Cardiac septum (tissue), 1 donor: Measurements from ENCODE around the gene KY. TPM values are rescaled to one million over a fixed set of nuclear protein-coding genes. Genes with fewer than 3 reads are reported as not detected.

ENCODE experiments used
- DNase-seq: peaks from one replicate; pipeline ENCODE4 v3.0.0-alpha.2; 2020; ENCODE audit warnings: low spot score
- intact Hi-C: fragments of 100-400 bp; cut with DNase I; formaldehyde crosslinking; loops from one replicate; pipeline ENCODE4 v1.14.0; 2022
- total RNA-seq: library from RNA; stranded (reverse); fragmentation: NEBNext Ultra II Directional; extraction: Animal tissue kit (Norgen Biotek cat#: 25700); gene quantifications from one replicate; pipeline ENCODE4 v1.2.1, GENCODE V29; 2021
- donor health status: DM: no; HTN: no; CAD: no.

KY gene
- total RNA-seq, 1 donor from 2014 or later: 3.9 TPM

DNA sequence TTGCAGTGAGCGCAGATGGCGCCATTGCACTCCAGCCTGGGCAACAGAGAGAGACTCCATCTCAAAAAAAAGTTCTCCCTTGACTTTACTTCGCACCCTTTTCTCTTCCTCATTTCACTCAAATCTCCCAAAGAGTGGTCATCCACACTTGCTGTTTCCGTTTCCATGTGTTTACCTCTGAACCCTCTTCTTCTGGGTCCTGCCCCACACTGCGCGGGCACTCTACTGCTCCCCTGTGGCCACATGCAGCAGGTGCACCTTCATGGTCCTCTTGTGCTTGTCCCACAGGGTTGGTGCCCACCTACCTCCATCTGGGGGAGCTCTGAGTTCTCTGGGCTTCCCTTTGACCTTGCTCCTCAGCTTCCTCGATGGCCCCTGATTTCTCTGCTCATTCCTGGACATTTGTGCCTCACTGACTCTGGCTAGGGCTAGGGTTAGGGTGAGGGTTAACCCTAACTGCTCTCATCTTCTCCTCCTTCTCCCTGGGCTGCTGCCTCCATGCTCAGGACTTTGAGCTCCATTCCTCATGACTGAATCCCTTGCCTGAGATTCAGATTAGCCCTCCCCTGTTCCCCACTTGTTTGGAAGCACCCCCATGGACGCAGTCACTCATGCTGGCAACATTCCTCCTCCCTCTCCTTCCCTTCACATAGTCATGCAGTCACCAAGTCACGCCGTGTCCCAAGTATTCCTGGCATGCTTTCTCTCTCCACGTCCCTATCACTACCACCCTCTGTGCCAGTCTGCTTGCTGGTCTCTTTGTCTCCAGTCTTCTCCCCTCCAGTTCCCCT is 26.6 kb upstream of the KY start:
- DNase-seq: no peak
- intact Hi-C loops: loop anchor here (2.0 kb wide), 1 partner anchor 27 kb away; the partner anchor contains the start of gene KY

DNA sequence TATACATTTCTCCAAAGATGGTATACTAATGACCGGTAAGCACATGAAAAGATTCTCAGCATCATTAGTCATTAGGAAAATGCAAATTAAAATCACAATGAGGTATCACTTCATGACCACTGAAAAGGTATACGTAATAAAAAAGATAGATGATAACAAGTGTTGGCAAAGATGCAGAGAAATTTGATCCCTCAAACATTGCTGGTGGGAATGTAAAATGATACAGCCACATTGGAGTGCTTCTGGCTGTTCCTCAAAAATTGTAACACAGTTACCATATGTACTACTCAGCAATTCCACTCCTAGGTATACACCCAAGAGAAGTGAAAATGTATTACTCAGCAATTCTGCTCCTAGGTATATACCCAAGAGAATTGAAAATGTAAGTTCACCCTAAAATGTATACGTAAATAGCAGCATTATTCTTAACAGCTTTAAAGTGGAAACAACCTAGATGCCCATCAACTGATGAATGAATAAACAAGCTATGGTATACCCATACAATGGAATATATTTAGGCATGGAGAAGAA is 25.0 kb upstream of the KY start:
- intact Hi-C loops: loop anchor here (2.0 kb wide), 1 partner anchor 25 kb away; the partner anchor contains the start of gene KY
- no peak for DNase-seq

GRCh38 chr3:134672571-134672970 is 21.7 kb upstream of the KY start:
- intact Hi-C loops: no loop called here
- no peak for DNase-seq

DNA sequence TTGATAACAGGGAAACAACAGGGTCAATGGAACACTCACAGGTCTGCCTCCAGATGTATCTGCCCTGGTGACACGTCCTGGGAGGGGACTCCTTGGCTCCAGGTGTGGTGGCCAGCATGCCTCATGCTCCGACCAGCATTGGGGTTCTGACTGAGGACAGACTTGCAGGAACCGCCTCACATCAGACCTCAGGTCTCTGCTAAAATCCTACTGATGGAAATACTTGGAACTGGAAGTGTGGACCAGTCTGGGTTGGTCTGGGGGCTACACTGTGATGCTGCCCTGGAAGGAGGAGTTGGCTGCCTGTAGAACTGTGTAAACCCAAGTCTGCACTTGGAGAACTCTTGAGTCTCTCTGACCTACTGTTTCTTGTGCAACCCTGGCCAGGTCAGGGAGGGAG is 17.1 kb upstream of the KY start:
- intact Hi-C loops: no loop called here
- no peak for DNase-seq

GRCh38 chr3:134667406-134667805 is 16.6 kb upstream of the KY start:
- intact Hi-C loops: no loop called here
- DNase-seq: no peak

- no peak for DNase-seq
- intact Hi-C loops: no loop called here
Observed at GRCh38 chr3:134666885-134667284, 16.1 kb upstream of the KY start.

GRCh38 chr3:134666466-134666865 is 15.6 kb upstream of the KY start:
- no peak for DNase-seq
- intact Hi-C loops: no loop called here

DNA sequence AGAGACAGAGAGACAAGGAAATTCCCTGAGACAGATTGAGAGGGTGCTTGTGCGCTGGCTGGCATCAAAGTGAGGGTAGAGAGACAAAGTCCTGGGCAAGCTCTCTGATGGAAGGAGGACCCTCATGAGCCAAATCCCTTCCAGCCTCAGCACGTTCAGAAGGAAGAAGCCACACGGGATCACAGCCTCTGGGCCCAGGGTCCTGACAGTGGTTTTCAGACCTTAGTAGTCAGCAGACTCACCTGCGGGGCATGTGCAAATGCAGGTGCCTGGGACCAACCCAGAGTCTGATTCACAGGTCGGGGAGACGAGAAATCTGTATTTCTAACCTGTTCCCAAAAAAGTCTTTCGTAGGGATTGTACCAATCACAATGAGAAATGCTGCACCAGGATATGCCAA is 15.2 kb upstream of the KY start:
- intact Hi-C loops: no loop called here
- no peak for DNase-seq

GRCh38 chr3:134665243-134665642 is 14.4 kb upstream of the KY start:
- DNase-seq: no peak
- intact Hi-C loops: no loop called here

DNA sequence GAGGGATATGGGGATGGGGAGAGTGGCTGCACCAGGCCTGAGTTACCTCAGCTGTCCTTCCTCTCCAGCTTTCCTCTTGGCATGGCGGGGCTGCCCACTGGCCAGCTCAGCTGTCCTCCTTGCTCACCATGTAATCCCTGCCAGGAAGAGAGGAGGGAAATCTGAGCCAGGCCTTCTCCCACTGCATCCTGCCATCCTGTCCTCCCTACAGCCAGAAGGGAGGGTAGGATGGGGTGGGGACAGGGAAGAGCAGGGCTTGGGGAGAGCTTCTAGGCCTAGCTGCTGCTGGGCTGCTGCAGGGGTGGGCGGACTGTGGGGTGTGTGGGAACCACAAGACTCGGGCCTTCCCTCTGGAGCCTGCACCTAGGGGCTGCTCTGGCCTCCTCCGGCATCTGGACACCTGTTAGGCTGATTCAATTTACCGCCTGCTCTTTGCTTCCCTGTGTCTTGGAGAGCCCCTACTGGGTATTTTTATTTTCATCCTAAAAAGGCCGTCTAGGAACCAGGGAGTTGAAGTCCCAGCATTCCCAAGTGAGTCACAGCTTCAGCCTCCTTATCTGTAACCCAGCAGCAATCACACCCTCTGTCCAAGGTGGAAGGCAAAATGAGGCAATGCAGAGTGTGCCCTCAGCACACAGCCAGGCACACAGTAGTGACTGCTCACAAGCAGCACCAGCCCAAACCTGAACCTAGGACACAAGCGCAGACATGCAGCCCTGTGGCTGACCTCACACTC is 13.1 kb upstream of the KY start:
- no peak for DNase-seq
- intact Hi-C loops: no loop called here

GRCh38 chr3:134660046-134660441 is 9.2 kb upstream of the KY start:
- no peak for DNase-seq
- intact Hi-C loops: no loop called here

GRCh38 chr3:134659391-134660045 is 8.7 kb upstream of the KY start:
- no peak for DNase-seq
- intact Hi-C loops: no loop called here

GRCh38 chr3:134658555-134658954 is 7.7 kb upstream of the KY start:
- DNase-seq: no peak

DNA sequence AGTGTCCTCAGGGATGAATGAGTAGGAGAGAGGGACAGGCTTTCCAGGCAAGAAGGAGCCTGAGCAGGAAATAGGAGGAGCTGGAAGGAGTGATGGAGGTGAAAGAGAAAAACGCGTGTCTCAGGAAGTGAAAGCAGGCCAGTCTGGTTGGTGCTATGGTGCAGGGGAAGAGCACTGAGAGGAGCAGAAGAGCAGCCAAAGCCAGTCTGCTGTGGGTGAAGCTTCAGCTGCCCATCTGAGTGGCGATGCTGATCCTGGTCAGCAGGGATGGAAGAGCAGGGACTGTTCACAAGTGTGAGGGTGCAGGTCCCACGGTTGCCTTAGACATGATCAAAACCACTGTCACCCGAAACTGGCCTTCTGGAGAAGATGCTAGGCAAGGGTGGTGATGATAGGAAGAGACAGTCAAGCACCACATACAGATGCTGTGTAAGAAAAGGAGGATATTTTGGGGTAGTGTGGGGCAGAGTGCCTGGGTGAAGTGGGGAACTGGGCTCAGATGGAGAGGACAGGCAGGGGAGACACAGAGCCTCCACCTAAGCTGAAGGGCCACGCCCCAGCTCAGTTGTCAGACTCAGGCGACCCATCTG is 5.5 kb upstream of the KY start:
- intact Hi-C loops: no loop called here

More at GRCh38 chr3:134658555-134658954, 7.7 kb upstream of the KY start:
- intact Hi-C loops: no loop called here

DNA sequence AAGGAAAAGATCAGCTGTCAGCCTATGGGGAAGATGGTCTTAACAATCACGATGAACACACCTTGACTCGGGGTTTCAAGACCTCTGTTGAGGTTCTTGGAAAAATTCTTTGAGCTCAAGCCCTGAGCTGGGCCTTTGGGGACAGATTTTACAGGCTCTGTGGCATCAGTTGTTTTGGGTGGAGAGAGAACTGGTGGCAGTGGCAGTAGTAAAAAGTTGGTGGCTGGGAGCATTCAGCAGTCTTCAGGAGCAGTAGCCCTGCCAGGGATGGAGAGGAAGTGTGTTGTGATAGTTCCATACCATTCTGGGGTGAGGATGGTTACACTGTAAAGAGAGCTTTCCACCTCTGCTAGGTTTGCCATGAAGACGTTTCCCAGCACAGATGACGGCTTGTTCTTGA is 4.9 kb upstream of the KY start:
- intact Hi-C loops: no loop called here
- DNase-seq: no peak

More for the DNA sequence above, 5.5 kb upstream of the KY start:
- DNase-seq: no peak

DNA sequence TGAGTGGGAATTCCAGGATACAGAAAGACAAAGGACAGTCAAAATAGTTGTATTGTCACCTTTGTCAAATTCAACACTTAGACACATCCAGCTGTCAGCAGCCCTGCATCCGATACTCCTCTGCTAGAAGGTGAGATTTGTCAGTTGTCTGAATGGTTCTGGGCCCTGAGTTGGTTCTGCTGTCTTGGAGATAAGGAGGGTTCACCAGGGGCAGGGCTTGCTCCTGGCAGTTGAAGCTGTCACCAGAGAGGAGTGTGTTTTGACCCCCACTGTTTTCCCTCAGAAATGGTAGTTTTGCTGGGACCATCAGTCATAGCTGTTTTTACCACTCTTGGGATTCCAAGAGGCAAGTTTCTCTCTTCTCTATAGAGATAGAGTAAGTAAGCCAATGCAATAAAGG is 3.2 kb upstream of the KY start:
- no peak for DNase-seq
- intact Hi-C loops: loop anchor here (5.0 kb wide), 1 partner anchor 43 kb away; no protein-coding TSS in a partner anchor

- intact Hi-C loops: loop anchor here (5.0 kb wide), 1 partner anchor 44 kb away; no protein-coding TSS in a partner anchor
- no peak for DNase-seq
Observed at GRCh38 chr3:134652886-134653630, 2.2 kb upstream of the KY start.

- DNase-seq: no peak
- intact Hi-C loops: loop anchor here (5.0 kb wide), 1 partner anchor 45 kb away; no protein-coding TSS in a partner anchor
Observed at GRCh38 chr3:134652409-134652831, 1.6 kb upstream of the KY start.
